Measurements from ENCODE around the gene SEPTIN11. TPM values are rescaled to one million over a fixed set of nuclear protein-coding genes. Genes with fewer than 3 reads are reported as not detected.

SEPTIN11 gene
- total RNA-seq, 4 donors from 2014 or later, result 74.1 to 144 (median 86.9) TPM

DNA sequence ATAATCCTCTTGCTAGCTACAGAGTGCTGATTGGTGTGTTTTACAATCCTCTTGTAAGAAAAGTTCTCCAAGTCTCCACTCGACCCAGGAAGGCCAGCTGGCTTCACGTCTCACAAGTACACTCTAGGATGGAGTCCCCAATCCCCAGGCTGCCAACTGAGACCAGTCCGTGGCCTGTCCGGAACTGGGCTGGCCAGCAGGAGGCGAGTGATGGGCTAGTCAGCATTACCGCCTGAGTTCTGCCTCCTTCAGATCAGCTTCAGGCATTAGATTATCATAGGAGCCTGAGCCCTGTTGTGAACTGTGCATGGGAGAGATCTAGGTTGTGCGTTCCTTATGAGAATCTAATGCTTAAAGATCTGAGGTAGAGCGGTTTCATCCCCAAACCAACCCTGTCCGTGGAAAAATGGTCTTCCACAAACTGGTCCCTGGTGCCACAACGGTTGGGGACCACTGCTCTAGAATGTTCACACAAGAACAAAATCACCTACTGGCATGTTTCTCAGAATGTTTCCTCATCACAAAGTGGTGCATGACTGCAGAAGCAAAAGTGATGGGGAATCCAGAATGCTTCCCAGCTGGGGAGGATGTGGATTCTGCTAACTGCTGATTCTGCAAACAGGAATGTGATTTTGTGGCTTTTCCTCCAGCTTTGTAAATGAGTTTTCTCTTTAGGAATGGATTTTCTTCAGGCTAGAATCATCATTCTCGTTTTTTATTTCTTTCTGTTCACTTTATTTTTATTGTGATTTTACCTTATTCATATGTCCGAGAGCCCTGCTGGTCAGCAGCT, 40.9 kb downstream of the SEPTIN11 start:
- H3K27me3 ChIP-seq, result no peaks in the 10 kb centered on the region
- no peak for DNase-seq (ENCODE audit: extremely low spot score)
- no peak overlapping the region for H3K4me3 ChIP-seq
- H3K36me3 ChIP-seq, result no peaks in the 10 kb centered on the region
- TF ChIP-seq POLR2A (IDR thresholded peaks at IDR 0.05; ENCODE audit: low read depth), result no peak
- no peak for TF ChIP-seq EP300 (IDR thresholded peaks at IDR 0.05)
- TF ChIP-seq, protein P1, sequence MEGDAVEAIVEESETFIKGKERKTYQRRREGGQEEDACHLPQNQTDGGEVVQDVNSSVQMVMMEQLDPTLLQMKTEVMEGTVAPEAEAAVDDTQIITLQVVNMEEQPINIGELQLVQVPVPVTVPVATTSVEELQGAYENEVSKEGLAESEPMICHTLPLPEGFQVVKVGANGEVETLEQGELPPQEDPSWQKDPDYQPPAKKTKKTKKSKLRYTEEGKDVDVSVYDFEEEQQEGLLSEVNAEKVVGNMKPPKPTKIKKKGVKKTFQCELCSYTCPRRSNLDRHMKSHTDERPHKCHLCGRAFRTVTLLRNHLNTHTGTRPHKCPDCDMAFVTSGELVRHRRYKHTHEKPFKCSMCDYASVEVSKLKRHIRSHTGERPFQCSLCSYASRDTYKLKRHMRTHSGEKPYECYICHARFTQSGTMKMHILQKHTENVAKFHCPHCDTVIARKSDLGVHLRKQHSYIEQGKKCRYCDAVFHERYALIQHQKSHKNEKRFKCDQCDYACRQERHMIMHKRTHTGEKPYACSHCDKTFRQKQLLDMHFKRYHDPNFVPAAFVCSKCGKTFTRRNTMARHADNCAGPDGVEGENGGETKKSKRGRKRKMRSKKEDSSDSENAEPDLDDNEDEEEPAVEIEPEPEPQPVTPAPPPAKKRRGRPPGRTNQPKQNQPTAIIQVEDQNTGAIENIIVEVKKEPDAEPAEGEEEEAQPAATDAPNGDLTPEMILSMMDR (IDR thresholded peaks at IDR 0.05), result no peak
- TF ChIP-seq POLR2AphosphoS5 (IDR thresholded peaks at IDR 0.05), result peak in 1 of 2 donors; percentile 19
- 96% methylated on average over 12 of the region's 12 CpGs for WGBS
- H3K27ac ChIP-seq (replicated peaks in 1 of 4), result no peak overlapping the region
- no peaks in the 10 kb centered on the region for H3K9me3 ChIP-seq
- peaks cover 13 to 29% (median 18%) of the 10 kb centered on the region in 4 donors for H3K4me1 ChIP-seq
- intact Hi-C loops (cut with DNase I), result loop anchor here (5.0 kb wide), 1 partner anchor 38 kb away; no protein-coding TSS in a partner anchor

DNA sequence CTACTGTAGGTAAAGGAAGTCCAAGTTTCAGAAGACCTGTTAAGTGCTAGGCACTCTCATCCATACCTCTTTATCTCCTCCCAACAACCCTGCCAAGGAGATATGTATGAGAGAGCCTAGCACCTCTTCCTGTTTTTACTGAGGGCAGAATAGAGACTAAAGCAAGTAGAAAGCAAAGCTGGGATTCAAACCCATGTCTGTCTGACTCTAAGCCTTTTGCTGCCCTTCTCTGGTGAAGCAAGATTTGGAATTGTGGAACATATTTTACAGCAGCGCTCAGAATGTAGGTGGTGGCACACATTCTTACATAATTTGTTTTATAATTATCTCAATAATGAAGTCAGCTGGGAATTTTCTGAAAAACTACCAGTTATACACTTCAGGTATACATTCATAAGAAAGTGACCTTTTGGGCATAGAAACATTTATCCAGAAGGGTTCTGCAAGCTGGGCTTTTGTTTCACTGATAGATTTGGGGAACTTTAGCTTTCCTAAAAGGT, 41.7 kb downstream of the SEPTIN11 start:
- H3K4me3 ChIP-seq, result no peak overlapping the region
- H3K4me1 ChIP-seq, result peaks cover 6 to 21% (median 13%) of the 10 kb centered on the region in 4 donors
- no peak overlapping the region for H3K27ac ChIP-seq (replicated peaks in 1 of 4)
- intact Hi-C loops (cut with DNase I), result loop anchor here (5.0 kb wide), 1 partner anchor 39 kb away; no protein-coding TSS in a partner anchor
- TF ChIP-seq POLR2A (IDR thresholded peaks at IDR 0.05; ENCODE audit: low read depth) (no peak), EP300 (IDR thresholded peaks at IDR 0.05) (no peak), POLR2AphosphoS5 (IDR thresholded peaks at IDR 0.05) (no peak)
- TF ChIP-seq, protein P1 (IDR thresholded peaks at IDR 0.05), result no peak
- H3K9me3 ChIP-seq, result no peaks in the 10 kb centered on the region
- WGBS, result 89% methylated on average over 1 of the region's 1 CpG
- DNase-seq (ENCODE audit: extremely low spot score), result no peak
- no peaks in the 10 kb centered on the region for H3K27me3 ChIP-seq
- H3K36me3 ChIP-seq, result peaks cover 0 to 2% (median under 1%) of the 10 kb centered on the region in 4 donors

DNA sequence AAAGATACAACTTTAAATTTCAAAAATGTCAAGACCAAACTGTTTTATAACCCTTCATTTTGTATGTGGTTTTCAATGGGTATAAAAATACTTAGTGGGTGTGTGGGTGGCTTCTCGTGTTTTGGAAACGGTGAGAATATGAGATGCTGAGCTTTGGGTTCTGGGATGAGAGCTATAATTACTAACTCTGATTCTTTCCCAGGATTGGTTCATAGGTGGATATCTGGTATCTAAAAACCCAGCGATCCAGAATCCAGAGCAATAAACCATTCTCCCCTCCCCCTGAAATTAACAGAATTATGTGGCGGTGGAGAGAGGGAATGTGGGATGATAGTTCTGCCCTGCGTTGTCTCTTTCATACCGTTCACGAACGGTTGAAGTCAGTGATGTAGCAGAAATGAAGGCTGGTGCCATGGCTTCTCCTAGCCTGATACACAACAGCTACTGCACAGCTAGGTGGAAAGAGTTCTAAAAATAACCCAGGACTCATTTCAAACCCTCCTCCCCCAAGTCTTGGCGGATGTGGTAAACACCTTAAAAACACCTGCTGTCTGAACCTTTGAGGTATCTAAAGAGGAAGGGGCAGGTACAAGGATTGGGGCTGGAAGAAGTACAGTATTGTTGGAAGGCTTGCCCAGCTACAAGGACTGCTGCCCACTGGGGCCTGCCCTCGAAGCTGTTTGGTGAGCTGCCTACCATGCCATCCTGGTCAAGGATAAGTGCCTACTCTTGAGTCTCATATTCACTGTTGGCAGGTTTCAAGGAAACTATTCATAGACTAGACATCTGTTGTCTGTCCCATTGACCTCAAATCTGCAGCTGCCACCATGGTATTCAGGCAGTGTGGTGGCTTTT, 44.5 kb downstream of the SEPTIN11 start:
- H3K27ac ChIP-seq (replicated peaks in 1 of 4), result no peak overlapping the region
- peaks cover 0 to 15% (median 9%) of the 10 kb centered on the region in 4 donors for H3K4me1 ChIP-seq
- intact Hi-C loops (cut with DNase I), result loop anchor here (5.0 kb wide), 1 partner anchor 42 kb away; no protein-coding TSS in a partner anchor
- TF ChIP-seq POLR2AphosphoS5 (IDR thresholded peaks at IDR 0.05) (no peak), EP300 (IDR thresholded peaks at IDR 0.05) (no peak), POLR2A (IDR thresholded peaks at IDR 0.05; ENCODE audit: low read depth) (no peak)
- TF ChIP-seq, protein P1 (IDR thresholded peaks at IDR 0.05), result no peak
- peaks cover 11 to 29% (median 26%) of the 10 kb centered on the region in 4 donors for H3K36me3 ChIP-seq
- DNase-seq (ENCODE audit: extremely low spot score), result no peak
- no peaks in the 10 kb centered on the region for H3K27me3 ChIP-seq
- no peaks in the 10 kb centered on the region for H3K9me3 ChIP-seq
- 84% methylated on average over 10 of the region's 10 CpGs for WGBS
- H3K4me3 ChIP-seq, result no peak overlapping the region

DNA sequence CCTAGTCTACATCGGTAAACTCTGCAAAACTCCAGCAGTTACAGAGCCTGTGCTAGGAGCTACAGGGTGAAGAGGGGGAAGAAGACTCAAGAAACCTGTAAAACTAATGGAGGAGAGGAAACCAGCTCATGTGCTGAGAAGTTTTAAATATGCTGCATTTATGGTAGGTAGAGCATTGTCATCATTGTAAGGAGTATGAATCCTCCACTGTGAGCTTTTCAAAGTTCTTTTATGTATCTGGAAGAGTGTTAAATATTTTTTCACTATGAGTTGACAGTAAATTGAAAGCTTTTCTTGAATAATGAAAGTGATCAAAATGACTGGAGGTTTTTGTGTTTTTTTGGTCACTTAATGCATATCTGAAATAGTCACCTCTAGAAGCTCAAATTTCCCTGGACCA, 46.2 kb downstream of the SEPTIN11 start:
- Histone ChIP-seq H3K27me3 (no peaks in the 10 kb centered on the region), H3K27ac (replicated peaks in 1 of 4) (no peak overlapping the region), H3K4me3 (no peak overlapping the region), H3K36me3 (peaks cover 11 to 36% (median 29%) of the 10 kb centered on the region in 4 donors), H3K9me3 (no peaks in the 10 kb centered on the region), H3K4me1 (peaks cover 0 to 11% (median 7%) of the 10 kb centered on the region in 4 donors)
- DNase-seq (ENCODE audit: extremely low spot score), result no peak
- no peak for TF ChIP-seq EP300 (IDR thresholded peaks at IDR 0.05)
- no peak for TF ChIP-seq POLR2A (IDR thresholded peaks at IDR 0.05; ENCODE audit: low read depth)
- TF ChIP-seq, protein P1 (IDR thresholded peaks at IDR 0.05), result no peak
- no peak for TF ChIP-seq POLR2AphosphoS5 (IDR thresholded peaks at IDR 0.05)
- 100% methylated on average over 1 of the region's 1 CpG for WGBS
- intact Hi-C loops (cut with DNase I), result no loop called here
